C4-2B (cell line): ENCODE data around the gene CAMK2G.

Source experiments
- ZFX ChIP-seq: fragments of 450-650 bp; IDR thresholded peaks from 2 replicates; pipeline ENCODE4 v1.6.1; 2017
- TF ChIP-seq, protein P1 (sequence below): fragments of 450-650 bp; conservative IDR thresholded peaks from 2 replicates; pipeline ENCODE4 v1.5.1; 2017; ENCODE audit warnings: mild to moderate bottlenecking

DNA sequence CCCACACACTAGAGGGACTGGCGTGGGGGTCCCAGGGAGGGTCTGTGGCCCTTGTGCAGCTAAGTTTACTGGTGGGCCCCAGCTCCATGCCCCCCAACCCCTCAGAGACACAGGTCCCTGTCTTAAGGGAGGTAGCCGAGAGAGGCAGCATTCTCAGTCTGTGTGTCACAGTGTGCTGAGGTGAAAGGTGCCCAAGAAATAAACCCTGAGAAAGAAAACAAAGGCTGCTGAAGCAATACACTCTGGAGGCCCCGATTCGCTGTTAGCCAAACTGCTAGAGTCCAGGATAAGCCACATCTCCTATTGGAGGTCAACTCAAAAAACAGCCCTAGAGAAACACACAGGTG is 34.3 kb downstream of the CAMK2G start:
- TF ChIP-seq, protein P1, sequence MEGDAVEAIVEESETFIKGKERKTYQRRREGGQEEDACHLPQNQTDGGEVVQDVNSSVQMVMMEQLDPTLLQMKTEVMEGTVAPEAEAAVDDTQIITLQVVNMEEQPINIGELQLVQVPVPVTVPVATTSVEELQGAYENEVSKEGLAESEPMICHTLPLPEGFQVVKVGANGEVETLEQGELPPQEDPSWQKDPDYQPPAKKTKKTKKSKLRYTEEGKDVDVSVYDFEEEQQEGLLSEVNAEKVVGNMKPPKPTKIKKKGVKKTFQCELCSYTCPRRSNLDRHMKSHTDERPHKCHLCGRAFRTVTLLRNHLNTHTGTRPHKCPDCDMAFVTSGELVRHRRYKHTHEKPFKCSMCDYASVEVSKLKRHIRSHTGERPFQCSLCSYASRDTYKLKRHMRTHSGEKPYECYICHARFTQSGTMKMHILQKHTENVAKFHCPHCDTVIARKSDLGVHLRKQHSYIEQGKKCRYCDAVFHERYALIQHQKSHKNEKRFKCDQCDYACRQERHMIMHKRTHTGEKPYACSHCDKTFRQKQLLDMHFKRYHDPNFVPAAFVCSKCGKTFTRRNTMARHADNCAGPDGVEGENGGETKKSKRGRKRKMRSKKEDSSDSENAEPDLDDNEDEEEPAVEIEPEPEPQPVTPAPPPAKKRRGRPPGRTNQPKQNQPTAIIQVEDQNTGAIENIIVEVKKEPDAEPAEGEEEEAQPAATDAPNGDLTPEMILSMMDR = no peak
- TF ChIP-seq ZFX = no peak
